ENCODE data around the gene DDX31.

Gene DDX31

DNA sequence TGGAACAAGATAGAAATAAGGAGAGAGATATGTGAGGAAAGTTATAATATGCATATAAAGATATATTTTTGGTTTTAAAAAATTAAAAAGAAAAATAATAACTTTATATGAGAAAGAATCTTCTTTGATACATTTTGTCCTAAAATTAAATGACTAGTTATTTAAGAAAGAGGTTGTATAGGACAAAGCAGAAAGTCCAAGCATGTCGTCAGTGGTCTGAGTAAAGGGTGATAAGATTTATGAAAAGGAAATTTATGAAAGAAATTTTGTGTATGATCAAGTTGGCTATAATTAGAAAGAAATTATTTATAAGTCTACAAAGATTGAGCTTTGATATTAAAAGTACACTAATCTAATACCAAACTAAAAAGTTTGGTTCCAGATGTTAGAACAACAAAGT, 32.5 kb upstream of the DDX31 start:
- H3K27ac ChIP-seq (ENCODE audit: low read depth, low read length) = no peak overlapping the region

DNA sequence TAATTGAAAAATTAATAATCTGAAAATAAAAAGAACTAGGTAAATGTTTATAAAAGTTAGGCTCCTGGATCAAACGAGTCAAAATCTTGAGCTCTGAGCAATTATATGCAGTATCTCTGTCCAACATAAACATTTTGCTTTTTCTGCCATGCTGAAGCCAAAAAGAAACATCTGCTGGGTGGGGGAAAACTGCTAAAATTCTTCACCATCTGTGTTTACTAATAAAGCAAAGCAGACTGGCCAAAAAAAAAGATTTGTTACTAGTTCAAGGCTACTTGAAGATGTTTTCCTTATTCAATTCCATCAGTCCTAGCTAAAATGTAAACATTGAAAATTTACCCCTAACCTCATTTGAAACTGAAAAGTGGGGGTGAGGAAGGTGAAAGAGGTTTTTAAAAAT, 30.2 kb upstream of the DDX31 start:
- Histone ChIP-seq H3K27ac (ENCODE audit: low read depth, low read length) (no peak overlapping the region), H3K36me3 (ENCODE audit: insufficient read depth, low read length) (no peaks in the 10 kb centered on the region), H3K4me1 (ENCODE audit: insufficient read depth, low read length) (no peaks in the 10 kb centered on the region), H3K27me3 (ENCODE audit: control insufficient read depth in 1 of 2, insufficient read depth in 2 of 2, low read length in 2 of 2) (no peaks in the 10 kb centered on the region), H3K4me3 (ENCODE audit: low read depth in 1 of 2, low read length in 2 of 2) (no peak overlapping the region), H3K9me3 (ENCODE audit: low read length) (no peaks in the 10 kb centered on the region), H3K9ac (ENCODE audit: low read length) (no peak overlapping the region)

More for the DNA sequence above, 32.5 kb upstream of the DDX31 start:
- no peaks in the 10 kb centered on the region for H3K36me3 ChIP-seq (ENCODE audit: insufficient read depth, low read length)
- no peak overlapping the region for H3K9ac ChIP-seq (ENCODE audit: low read length)
- no peaks in the 10 kb centered on the region for H3K4me1 ChIP-seq (ENCODE audit: insufficient read depth, low read length)
- no peaks in the 10 kb centered on the region for H3K9me3 ChIP-seq (ENCODE audit: low read length)
- H3K4me3 ChIP-seq (ENCODE audit: low read depth in 1 of 2, low read length in 2 of 2) = no peak overlapping the region
- H3K27me3 ChIP-seq (ENCODE audit: control insufficient read depth in 1 of 2, insufficient read depth in 2 of 2, low read length in 2 of 2) = no peaks in the 10 kb centered on the region

DNA sequence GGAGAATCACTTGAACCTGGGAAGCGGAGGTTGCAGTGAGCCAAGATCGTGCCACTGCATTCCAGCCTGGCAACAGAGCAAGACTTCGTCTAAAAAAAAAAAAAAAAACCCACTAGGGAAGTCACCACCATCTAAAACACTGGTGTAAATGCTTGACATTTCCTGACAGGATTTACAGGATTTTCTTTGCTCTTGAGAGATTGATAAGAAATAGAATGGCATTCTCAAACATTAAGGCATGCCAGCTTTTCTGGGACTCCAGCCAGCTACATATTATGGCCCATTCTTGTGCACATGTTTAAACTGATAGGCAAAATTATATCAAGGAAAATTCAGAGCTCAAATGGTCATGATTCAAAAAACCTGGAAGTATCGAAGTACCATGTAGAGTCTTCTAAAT, 29.2 kb upstream of the DDX31 start:
- H3K9ac ChIP-seq (ENCODE audit: low read length) = no peak overlapping the region
- H3K36me3 ChIP-seq (ENCODE audit: insufficient read depth, low read length) = no peaks in the 10 kb centered on the region
- H3K27me3 ChIP-seq (ENCODE audit: control insufficient read depth in 1 of 2, insufficient read depth in 2 of 2, low read length in 2 of 2) = no peaks in the 10 kb centered on the region
- no peak overlapping the region for H3K27ac ChIP-seq (ENCODE audit: low read depth, low read length)
- no peaks in the 10 kb centered on the region for H3K9me3 ChIP-seq (ENCODE audit: low read length)
- H3K4me1 ChIP-seq (ENCODE audit: insufficient read depth, low read length) = no peaks in the 10 kb centered on the region
- no peak overlapping the region for H3K4me3 ChIP-seq (ENCODE audit: low read depth in 1 of 2, low read length in 2 of 2)

DNA sequence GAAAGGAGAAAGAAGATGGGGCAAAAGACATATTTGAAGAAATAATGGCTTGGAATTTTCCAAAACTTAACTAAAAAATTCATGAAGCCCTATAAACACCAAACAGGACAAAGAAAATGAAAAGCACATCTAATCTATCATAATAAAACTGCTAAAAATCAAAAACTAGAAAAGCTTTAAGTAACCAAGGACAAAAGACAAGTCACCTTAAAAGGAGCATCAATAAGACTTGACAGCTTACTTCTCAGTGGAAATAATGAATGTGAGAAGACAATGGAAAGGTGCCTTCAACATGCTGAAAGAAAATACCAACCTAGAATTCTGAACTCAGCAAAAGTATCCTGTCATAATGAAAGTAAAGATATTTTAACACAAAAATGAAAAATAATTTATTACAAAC, 27.4 kb upstream of the DDX31 start:
- Histone ChIP-seq H3K36me3 (ENCODE audit: insufficient read depth, low read length) (no peaks in the 10 kb centered on the region), H3K27ac (ENCODE audit: low read depth, low read length) (no peak overlapping the region), H3K4me1 (ENCODE audit: insufficient read depth, low read length) (no peaks in the 10 kb centered on the region), H3K4me3 (ENCODE audit: low read depth in 1 of 2, low read length in 2 of 2) (no peak overlapping the region), H3K9ac (ENCODE audit: low read length) (no peak overlapping the region), H3K9me3 (ENCODE audit: low read length) (no peaks in the 10 kb centered on the region), H3K27me3 (ENCODE audit: control insufficient read depth in 1 of 2, insufficient read depth in 2 of 2, low read length in 2 of 2) (no peaks in the 10 kb centered on the region)

DNA sequence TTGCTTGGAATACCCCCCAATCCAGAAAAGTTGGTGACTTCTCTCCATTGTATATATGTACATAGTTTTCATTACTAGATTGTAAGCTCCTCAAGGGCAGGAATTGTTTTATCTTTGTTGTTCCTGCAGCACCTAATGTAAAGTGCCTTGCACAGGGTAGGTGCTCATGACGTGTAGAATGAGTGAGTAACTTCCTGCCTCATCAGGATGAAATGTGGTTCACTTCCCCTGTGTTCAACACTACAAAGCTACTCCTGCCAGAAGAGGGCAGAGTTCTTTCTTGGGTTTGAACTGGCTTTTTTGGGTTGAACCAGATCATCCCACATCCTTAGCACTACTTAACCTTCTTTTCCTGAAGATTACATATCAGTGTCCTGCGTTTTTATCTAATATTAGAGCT, 24.4 kb upstream of the DDX31 start:
- peaks cover 12% of the 10 kb centered on the region for H3K36me3 ChIP-seq (ENCODE audit: insufficient read depth, low read length)
- H3K9me3 ChIP-seq (ENCODE audit: low read length) = no peaks in the 10 kb centered on the region
- no peaks in the 10 kb centered on the region for H3K27me3 ChIP-seq (ENCODE audit: control insufficient read depth in 1 of 2, insufficient read depth in 2 of 2, low read length in 2 of 2)

DNA sequence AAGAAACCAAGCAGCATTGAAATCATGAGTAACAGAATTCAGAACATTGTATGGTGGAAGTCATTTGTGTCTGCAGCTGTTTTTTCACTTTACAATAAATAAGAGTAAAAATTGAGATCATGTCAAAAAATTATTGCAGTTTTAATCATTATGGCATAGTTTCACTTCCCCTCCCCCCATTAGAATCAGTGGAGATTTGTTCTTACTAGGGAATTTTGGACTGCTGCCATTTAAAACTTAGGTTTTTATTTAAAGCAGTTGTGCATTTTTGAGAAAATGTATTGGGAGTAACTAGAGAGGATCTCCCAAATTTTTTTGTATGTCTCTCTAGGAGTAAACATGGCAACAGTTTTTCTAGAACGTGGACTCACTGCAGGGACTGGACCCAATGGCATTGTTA, 20.9 kb upstream of the DDX31 start:
- H3K27ac ChIP-seq (ENCODE audit: low read depth, low read length) = no peak overlapping the region

More for the DNA sequence above, 24.4 kb upstream of the DDX31 start:
- Histone ChIP-seq H3K9ac (ENCODE audit: low read length) (no peak overlapping the region), H3K27ac (ENCODE audit: low read depth, low read length) (no peak overlapping the region), H3K4me1 (ENCODE audit: insufficient read depth, low read length) (no peaks in the 10 kb centered on the region), H3K4me3 (ENCODE audit: low read depth in 1 of 2, low read length in 2 of 2) (no peak overlapping the region)

DNA sequence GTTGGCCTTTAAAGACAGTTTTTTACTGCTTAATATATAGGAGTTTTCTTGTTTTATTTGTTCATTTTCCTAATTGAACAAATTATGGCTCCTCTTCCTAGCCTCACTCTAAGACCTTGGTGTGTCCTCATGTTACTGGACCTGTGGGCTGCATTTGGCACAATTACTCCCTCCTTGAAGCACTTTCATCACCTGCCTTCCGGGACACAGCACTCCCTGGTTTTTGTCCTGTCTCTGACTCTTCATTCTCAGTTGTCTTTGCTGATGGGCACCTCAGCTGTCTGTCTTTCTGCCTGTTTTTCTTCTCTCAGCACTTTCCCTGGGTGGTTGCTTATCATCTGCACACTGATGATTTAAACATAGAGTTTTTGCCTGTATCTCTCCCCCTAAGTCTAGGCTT, 14.1 kb upstream of the DDX31 start:
- peaks cover 61% of the 10 kb centered on the region for H3K36me3 ChIP-seq (ENCODE audit: insufficient read depth, low read length)
- no peaks in the 10 kb centered on the region for H3K4me1 ChIP-seq (ENCODE audit: insufficient read depth, low read length)
- H3K9me3 ChIP-seq (ENCODE audit: low read length) = no peaks in the 10 kb centered on the region

More for the DNA sequence above, 20.9 kb upstream of the DDX31 start:
- H3K36me3 ChIP-seq (ENCODE audit: insufficient read depth, low read length) = peaks cover 42% of the 10 kb centered on the region
- no peak overlapping the region for H3K4me3 ChIP-seq (ENCODE audit: low read depth in 1 of 2, low read length in 2 of 2)
- no peak overlapping the region for H3K9ac ChIP-seq (ENCODE audit: low read length)
- H3K27me3 ChIP-seq (ENCODE audit: control insufficient read depth in 1 of 2, insufficient read depth in 2 of 2, low read length in 2 of 2) = no peaks in the 10 kb centered on the region
- H3K4me1 ChIP-seq (ENCODE audit: insufficient read depth, low read length) = no peaks in the 10 kb centered on the region
- H3K9me3 ChIP-seq (ENCODE audit: low read length) = no peaks in the 10 kb centered on the region

DNA sequence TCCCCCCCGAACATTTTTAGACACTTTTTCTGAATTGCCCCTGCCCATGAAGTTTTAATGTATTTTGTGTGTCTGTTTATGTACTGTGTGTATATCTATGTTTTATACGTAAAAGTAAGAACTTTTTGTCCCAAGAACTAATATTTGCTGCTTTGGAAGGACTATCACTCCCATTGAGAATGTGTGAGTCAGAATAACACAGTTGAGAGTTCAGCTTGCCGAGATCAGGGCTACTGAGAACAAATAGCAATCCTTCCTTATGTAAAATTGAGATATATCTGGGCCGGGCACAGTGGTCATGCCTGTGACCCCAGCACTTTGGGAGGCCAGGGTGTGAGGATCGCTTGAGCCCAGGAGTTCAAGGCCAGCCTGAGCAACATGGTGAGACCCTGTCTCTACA, 11.8 kb upstream of the DDX31 start:
- Histone ChIP-seq H3K27me3 (ENCODE audit: control insufficient read depth in 1 of 2, insufficient read depth in 2 of 2, low read length in 2 of 2) (no peaks in the 10 kb centered on the region), H3K4me3 (ENCODE audit: low read depth in 1 of 2, low read length in 2 of 2) (no peak overlapping the region), H3K27ac (ENCODE audit: low read depth, low read length) (no peak overlapping the region), H3K9me3 (ENCODE audit: low read length) (no peaks in the 10 kb centered on the region), H3K36me3 (ENCODE audit: insufficient read depth, low read length) (peaks cover 54% of the 10 kb centered on the region), H3K9ac (ENCODE audit: low read length) (no peak overlapping the region), H3K4me1 (ENCODE audit: insufficient read depth, low read length) (no peaks in the 10 kb centered on the region)

More for the DNA sequence above, 14.1 kb upstream of the DDX31 start:
- H3K27ac ChIP-seq (ENCODE audit: low read depth, low read length) = no peak overlapping the region
- H3K4me3 ChIP-seq (ENCODE audit: low read depth in 1 of 2, low read length in 2 of 2) = no peak overlapping the region
- H3K27me3 ChIP-seq (ENCODE audit: control insufficient read depth in 1 of 2, insufficient read depth in 2 of 2, low read length in 2 of 2) = no peaks in the 10 kb centered on the region
- H3K9ac ChIP-seq (ENCODE audit: low read length) = no peak overlapping the region

DNA sequence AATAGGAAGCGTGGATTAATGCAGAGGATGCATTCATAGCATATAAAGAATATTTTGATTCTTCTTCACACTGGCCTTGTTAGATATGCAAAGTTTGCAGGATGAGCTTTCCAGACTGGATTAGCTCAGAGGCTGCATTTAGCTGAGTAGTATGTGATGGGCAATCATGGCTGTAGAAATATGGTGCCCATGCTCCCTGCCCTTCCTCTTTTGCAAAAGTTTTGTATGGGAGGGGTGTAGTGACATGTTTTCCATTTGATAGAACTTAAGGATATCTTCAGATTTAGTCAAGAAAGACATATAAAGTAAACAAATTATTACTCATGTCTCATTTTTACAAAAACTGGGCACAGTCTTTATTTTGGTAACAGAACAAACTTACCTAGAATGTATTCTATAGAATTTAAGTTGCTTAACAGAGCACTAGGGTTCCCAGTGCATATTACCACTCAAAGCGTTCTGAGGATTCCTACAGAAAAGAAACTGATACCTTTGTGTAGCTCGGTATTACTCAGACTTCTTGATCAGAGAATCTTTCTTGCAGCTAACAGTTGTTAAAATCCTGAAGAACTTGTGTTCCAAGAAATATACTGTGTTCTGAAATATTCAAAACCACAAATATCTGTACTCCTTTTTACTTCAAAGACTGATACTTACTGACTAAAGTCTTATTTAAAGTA, 10.3 kb upstream of the DDX31 start:
- no peak overlapping the region for H3K27ac ChIP-seq (ENCODE audit: low read depth, low read length)
- no peaks in the 10 kb centered on the region for H3K4me1 ChIP-seq (ENCODE audit: insufficient read depth, low read length)
- H3K9me3 ChIP-seq (ENCODE audit: low read length) = no peaks in the 10 kb centered on the region
- H3K4me3 ChIP-seq (ENCODE audit: low read depth in 1 of 2, low read length in 2 of 2) = no peak overlapping the region
- H3K27me3 ChIP-seq (ENCODE audit: control insufficient read depth in 1 of 2, insufficient read depth in 2 of 2, low read length in 2 of 2) = no peaks in the 10 kb centered on the region
- peaks cover 39% of the 10 kb centered on the region for H3K36me3 ChIP-seq (ENCODE audit: insufficient read depth, low read length)
- H3K9ac ChIP-seq (ENCODE audit: low read length) = no peak overlapping the region

DNA sequence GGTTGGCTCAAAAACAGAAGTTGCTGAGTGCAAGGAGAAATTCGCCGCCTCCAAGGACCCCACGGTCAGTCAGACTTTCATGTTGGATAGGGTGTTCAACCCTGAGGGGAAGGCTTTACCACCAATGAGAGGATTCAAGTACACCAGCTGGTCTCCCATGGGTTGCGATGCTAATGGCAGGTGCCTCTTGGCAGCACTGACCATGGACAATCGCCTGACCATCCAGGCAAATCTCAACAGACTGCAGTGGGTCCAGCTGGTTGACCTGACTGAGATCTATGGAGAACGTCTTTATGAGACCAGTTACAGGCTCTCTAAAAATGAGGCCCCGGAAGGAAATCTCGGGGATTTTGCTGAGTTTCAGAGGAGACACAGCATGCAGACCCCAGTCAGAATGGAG, 8.2 kb upstream of the DDX31 start:
- peaks cover 6% of the 10 kb centered on the region for H3K4me1 ChIP-seq (ENCODE audit: insufficient read depth, low read length)
- no peaks in the 10 kb centered on the region for H3K27me3 ChIP-seq (ENCODE audit: control insufficient read depth in 1 of 2, insufficient read depth in 2 of 2, low read length in 2 of 2)
- H3K9ac ChIP-seq (ENCODE audit: low read length) = no peak overlapping the region
- no peaks in the 10 kb centered on the region for H3K9me3 ChIP-seq (ENCODE audit: low read length)
- peaks cover 28% of the 10 kb centered on the region for H3K36me3 ChIP-seq (ENCODE audit: insufficient read depth, low read length)
- H3K27ac ChIP-seq (ENCODE audit: low read depth, low read length) = no peak overlapping the region
- no peak overlapping the region for H3K4me3 ChIP-seq (ENCODE audit: low read depth in 1 of 2, low read length in 2 of 2)

DNA sequence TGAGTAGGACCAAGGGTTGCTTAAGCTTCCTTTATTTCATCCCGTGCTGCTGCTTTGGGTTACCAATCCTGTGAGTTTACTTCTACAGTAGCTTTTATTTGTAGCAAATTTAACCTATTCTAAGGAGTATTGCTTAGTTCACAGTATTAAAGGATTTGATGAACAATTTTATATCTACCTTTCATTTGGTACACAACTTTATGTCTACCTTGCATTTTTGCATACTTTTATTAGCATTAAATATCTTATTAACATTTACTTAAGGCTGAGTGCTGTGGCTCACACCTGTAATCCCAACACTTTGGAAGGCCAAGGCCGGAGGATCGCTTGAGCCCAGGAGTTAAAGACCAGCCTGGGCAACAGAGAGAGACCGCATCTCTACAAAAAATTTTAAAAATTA, 4.7 kb upstream of the DDX31 start:
- Histone ChIP-seq H3K4me1 (ENCODE audit: insufficient read depth, low read length) (peaks cover 24% of the 10 kb centered on the region), H3K36me3 (ENCODE audit: insufficient read depth, low read length) (peaks cover 18% of the 10 kb centered on the region), H3K9ac (ENCODE audit: low read length) (no peak overlapping the region), H3K27me3 (ENCODE audit: control insufficient read depth in 1 of 2, insufficient read depth in 2 of 2, low read length in 2 of 2) (no peaks in the 10 kb centered on the region), H3K27ac (ENCODE audit: low read depth, low read length) (no peak overlapping the region), H3K9me3 (ENCODE audit: low read length) (no peaks in the 10 kb centered on the region), H3K4me3 (ENCODE audit: low read depth in 1 of 2, low read length in 2 of 2) (no peak overlapping the region)

DNA sequence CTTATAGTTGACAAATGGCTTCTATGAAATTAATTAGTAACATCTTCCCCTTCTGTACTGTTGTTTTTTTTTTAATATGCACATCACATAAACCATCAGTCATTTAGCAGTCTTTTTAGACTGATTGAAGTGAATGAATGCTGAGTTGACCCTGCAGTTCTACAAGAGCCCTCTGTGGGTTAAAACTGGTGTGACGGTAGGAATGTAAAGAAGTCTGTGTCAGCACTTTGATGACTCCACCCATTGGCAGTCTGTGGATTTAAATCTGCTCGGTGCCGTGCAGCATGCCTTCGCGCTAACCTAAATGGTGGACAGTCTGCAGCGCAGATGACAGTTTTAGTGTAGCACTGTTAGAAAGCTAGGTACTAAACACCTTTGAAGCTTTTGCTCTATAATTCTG, 3.6 kb upstream of the DDX31 start:
- Histone ChIP-seq H3K27me3 (ENCODE audit: control insufficient read depth in 1 of 2, insufficient read depth in 2 of 2, low read length in 2 of 2) (no peaks in the 10 kb centered on the region), H3K36me3 (ENCODE audit: insufficient read depth, low read length) (peaks cover 7% of the 10 kb centered on the region), H3K9me3 (ENCODE audit: low read length) (no peaks in the 10 kb centered on the region), H3K9ac (ENCODE audit: low read length) (no peak overlapping the region), H3K27ac (ENCODE audit: low read depth, low read length) (no peak overlapping the region), H3K4me3 (ENCODE audit: low read depth in 1 of 2, low read length in 2 of 2) (no peak overlapping the region), H3K4me1 (ENCODE audit: insufficient read depth, low read length) (peaks cover 27% of the 10 kb centered on the region)
